Measurements from ENCODE around the gene ATF6.

ATF6 gene

DNA sequence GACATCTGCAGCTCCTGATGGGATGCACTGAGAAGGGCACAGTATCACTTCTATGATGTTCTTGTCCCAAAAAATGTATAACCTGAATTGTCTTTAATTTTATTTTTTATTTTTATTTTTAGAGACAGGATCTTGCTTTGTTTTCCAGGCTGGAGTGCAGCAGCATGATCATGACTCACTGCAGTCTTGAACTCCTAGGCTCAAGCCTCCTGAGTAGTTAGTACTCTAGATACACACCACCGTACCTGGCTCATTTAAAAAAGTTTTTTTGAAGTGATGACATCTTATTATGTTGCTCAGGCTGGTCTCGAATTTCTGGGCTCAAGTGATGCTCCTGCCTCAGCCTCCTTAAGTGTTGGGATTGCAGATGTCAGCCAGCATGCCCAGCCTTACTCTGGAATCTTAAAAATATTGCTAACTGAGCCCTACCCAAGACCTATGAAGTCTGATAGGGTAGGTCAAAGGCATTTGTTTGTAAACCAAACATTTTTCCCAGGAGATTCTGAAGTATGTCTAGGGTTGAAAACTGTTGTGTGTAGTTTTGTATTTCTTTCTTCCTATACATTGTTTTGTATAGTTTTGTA lies 68.9 kb downstream of the ATF6 start:
- no peak for DNase-seq (ENCODE audit: low spot score)

DNA sequence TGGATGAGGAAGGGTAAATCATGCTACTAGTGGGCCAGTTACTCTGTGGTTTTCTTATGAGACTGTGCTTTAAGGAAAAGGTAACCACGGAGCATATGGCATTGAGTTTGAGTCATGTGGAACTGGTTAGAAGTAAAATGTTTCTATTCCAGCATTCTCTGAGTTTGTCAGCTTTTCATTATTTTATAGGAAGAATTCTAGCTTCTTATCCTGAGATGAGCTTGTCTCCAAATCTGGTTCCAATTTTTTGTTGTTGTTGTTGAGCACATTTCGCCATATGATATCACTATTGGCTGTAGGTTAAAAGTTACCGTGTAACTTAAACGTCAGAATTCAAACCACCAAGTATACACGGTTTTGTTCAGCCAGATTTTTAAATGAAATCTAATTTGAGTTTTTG lies 69.9 kb downstream of the ATF6 start:
- DNase-seq (ENCODE audit: low spot score): peak; percentile 46

DNA sequence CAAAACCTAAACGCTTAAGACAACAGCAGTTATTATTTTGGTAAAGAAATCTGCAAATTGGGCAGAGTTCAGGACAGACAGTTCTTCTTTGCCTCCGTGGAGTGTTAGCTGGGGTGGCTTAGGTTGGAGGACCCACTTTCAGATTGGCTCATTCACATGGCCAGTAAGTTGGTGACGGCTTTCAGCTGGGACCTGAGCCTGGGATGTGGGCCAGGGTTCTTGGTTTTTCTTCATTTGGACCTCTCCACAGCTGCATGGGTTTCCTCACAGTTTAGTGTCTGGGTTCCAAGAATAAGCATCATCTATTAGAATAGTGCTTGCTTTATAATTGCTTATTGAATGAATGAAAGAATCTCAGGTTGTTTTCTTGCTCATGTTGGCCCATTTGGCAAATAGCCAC lies 72.2 kb downstream of the ATF6 start:
- DNase-seq (ENCODE audit: low spot score): no peak

DNA sequence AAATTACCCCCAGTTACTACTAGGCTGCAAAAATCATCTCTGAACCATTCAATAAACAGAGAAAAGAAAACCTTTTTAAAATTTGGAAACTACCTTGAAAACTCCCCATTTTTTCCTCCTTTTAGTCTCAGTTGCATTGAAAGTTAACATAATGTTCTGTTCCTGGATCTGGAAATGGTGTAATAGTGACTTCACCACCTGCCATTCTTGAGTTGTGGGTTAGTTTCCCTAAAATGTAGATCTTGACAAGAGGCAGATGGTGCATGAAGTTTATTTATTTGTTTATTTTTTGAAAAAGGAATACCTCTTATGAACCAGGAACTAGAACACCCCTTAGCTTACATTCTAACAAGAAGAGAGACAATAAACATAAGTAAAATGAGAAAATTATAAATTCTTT lies 72.8 kb downstream of the ATF6 start:
- DNase-seq (ENCODE audit: low spot score): no peak

DNA sequence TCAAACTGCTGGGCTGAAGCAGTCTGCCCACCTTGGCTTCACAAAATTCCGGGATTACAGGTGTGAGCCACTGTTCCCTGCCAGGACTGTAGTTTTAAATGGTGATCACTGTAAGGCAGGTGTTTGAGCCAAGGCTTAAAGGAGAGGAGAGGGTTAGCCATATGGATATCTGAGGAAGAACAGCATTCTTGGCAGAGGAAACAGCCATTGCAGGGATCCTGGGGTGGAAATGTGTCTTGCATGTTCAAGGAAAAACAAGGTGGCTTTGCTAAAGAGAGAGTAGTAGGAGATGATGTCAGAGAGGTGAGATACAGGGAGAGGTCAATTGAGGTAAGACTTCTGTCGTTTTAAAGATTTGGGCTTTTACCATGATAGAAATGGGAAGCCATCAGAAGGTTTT lies 73.5 kb downstream of the ATF6 start:
- no peak for DNase-seq (ENCODE audit: low spot score)

DNA sequence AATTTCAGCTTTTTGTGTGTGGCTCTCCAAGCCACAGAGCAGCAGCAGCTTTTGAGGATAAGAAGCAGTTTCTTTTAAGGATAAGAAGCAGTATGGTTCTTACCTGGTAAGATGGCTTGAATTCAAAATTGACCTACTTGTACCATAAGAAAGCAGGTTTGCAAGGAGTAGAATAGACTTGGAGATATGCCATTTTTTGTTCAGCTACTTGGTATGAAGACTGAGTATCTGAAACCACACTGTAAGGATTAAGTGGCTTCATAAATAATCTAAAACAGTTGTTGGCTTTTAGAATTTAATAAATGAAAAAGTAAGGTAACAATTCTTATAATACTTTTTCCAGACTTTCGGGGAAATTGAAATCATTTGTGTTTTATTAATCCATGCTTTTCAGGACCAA lies 74.2 kb downstream of the ATF6 start:
- peak; percentile 24 for DNase-seq (ENCODE audit: low spot score)

DNA sequence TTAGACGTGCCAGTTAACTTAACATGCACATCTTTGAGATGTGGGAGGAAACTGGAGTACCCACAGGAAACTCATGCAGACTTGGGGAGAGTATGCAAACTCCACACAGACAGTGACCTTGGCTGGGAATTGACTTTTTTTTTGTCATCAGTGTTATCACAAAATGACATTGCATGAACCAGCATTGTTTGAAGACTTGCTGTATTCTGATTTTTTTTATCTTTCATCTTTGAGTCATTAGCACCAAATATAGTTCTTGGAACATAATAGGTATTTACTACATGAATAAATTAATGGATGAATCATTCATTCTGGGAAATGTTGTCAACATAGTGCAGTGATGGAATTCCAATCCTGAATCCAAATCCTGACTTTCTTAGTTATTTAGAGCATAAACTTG lies 77.0 kb downstream of the ATF6 start:
- DNase-seq (ENCODE audit: low spot score): peak; percentile 11

DNA sequence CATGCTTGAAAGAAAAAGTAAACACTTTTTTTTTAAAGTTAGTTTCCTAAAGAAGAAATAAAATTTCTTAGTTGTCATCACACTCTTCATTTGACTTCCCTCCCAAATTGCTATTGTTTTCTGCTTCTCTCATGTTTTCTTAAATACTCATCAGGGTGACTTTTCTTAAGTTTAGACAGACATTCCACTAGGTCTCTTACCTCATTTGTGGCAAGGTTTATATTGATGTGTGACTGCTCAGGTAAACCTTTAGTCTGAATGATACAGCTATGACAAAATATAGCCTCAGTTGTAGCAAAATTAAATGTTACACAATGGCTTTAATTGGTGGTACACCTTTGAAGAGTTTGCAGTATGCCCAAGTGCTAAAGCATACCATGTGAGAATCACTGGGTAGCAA lies 78.6 kb downstream of the ATF6 start:
- DNase-seq (ENCODE audit: low spot score): no peak

DNA sequence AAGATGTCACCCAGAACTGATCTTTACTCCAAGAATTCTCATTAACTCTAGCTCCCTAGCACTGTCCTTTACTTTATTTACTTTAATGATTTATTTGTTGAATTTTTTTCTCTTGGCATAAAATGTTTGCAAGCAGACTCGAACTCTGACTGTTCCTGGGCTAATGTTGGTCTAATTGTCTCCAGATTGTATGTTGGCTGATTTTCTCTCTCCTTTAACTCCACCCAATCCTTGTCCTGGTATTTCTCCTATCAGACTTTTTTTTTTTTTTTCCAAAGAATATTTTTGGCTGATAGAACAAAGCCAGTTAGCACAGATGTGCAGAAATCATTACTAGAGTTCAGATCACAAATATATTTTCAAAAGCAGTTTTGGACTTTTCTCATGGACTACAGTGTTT lies 82.6 kb downstream of the ATF6 start:
- DNase-seq (ENCODE audit: low spot score): peak; percentile 63

DNA sequence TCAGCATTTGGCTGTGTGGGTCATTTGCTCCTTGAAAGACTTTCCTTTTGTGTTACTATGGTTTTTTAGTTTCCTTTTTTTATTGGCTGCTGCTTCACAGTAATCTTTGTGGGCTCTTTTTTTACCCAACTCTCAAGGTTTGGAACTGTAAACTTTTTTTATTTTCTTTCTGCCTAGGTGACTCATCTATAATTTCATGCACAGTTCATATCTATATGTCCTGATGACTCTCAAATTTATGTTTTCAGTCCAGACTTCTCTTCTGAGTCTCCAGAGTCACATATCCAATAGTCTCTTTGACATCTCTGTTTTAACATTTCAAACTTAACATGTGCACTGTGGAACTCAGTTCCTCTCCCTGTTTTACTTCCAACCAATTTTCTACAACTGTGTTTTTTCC lies 83.4 kb downstream of the ATF6 start:
- DNase-seq (ENCODE audit: low spot score): no peak

DNA sequence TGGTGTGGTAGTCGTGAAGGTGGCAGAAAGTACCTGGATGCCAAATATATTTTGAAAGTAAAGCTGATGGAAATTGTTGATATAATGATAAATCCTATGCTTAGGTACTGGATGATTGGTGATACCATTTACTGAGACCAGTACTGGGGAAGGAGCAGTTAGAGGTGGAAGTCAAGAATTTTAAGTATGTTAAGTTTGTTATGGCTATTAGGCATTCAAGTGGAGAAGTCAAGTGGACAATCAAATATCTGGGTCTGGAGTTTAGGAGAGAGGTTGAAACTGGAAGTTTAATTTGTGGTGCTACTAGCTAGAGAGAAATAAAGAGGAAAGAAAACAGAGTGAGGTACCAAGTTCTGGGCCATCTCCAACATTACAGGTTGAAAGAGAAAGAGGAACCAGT lies 89.1 kb downstream of the ATF6 start:
- no peak for DNase-seq (ENCODE audit: low spot score)

DNA sequence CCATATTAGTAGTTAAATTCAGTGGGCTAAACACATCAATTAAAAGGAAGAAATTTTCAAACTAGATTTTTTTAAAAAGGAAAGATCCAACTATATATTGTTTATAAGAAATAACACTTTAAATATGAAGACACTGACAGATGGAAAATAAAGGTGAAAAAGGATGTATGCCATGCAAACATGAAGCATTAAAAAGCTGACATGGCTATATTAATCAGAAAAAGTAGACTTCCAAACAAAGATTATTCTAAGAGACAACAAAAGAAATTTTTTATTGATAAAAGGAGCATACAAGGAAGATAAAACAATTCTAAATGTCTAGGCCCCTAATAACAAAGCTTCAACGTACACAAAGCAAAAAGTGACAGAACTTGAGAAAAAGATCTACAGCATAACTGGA lies 92.2 kb downstream of the ATF6 start:
- no peak for DNase-seq (ENCODE audit: low spot score)

DNA sequence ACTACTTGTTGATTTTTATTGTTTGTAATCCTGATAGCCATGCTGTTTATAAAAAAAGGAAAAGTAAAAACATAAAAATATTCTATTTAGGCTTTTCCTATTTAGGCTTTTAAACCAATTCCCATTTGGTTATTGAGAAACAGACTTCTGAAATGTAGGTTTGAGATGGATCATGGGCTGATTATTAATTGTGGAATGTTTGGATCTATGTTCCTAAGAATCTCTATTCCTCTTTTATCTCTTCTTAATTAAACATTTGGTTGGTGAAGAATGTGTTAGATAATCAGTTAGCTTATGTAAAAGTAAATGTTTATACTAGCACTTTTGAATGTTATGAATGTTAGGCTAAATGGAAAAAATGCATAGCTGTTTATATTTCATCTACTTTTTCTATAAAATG lies 97.4 kb downstream of the ATF6 start:
- DNase-seq (ENCODE audit: low spot score): no peak

DNA sequence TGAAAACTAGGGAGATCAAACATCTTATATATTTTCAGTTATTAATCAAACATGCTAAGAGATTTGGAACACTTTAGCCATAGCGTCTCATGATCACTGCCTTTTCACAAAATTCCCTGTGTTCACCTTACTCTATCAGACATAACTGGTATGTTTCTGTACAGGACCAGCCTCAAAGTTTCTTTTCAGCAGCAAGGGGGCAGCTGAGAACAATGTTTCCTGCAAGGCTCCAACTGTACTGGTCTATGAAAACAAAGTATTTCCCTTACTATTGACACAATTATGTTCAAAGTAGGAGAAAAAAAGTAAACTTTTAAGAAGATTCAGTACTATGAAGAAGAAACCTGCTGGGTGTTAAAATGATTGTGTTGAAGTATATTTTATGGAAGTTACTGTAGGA lies 98.5 kb downstream of the ATF6 start:
- DNase-seq (ENCODE audit: low spot score): peak; percentile 24

DNA sequence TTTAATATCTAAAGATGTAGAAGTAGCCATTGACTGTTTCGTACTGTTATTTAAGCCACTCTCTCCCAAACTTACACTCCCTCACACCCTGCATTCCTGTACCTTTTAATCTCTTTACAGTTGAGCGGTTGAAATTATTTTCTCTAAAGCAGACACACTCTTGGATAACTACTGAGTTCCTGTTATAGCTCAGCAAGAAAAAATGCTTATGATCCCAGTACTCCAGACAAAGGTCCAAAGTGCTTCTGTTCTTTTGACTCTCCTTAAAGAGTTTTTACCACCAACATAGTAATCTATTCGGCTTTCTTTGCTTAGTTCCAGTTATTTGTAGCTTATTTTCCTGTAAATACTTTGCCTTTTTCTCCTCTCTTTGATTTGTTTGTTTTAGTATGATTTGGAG lies 100.1 kb downstream of the ATF6 start:
- peak; percentile 4 for DNase-seq (ENCODE audit: low spot score)

DNA sequence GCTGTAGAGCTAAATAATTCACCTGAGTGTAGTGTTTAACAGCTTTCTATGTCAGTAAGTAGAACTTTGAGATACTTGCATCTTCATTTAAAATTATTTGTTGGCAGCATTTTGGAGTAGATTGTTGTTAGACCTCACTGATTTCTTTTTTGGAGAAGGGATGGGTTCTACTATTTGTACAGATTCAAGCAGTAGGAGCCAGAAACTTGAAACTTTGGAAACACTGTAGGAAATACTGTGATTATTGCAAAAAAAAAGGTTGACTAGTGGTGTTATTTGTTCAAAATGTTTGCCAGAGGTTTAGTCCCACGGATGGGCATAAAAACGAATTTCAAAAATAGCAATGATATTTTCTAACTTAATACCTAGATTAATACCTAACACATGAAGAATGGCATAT lies 102.7 kb downstream of the ATF6 start:
- no peak for DNase-seq (ENCODE audit: low spot score)

DNA sequence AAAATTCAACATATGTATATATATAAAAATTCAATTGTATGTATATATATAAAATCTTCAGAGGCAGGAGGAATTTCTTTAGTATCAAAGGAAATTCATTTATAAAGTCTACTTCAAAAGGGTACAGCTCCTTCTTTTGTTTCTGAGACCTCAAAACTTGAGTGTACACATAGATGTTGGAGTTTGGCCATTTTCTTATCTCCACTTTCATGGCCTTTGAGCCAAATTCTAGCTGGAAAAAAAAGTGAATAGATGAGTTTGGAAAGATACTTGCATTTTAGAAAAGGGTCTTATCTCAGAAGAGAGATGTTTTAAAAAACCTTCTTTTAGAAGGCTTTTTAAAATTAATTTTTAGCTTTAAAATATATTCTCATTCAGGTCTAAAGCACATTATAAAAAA lies 103.2 kb downstream of the ATF6 start:
- DNase-seq (ENCODE audit: low spot score): no peak

DNA sequence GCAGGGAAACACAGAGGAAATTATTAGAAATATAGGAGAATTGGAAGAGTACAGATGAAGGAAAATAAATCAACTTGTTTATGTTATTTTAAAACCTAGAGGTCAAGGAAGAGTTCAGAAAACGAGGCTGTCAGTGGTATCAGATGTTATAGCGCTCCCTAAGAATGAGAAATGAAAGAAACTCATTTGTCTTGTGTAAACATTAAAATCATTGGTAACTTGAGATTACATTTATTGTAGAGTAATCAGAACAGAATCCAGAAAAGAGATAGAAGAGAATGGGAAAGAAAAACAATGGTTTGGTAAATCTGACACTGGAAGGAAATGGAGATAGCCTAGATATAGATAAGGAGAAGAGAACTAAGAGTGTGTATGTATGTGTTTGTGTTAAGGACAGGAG lies 106.4 kb downstream of the ATF6 start:
- DNase-seq (ENCODE audit: low spot score): no peak

DNA sequence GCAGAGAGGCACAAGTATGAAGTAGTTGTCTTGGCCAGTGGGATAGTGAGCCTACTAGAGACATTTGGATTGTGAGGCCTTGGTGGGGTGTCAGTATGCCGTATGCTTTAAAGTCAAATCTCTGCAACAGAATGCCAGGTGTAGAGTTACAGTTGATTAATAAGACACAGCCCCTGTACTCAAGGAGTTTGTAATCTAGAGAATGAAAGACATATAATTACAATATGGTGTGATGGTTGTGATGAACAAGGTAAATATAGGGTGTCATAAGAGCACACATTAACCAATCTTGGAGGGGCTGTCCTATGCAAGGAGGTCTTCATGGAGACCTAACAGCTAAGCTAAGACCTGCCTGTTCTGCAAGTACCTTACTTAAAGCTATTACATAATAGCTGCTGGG lies 113.1 kb downstream of the ATF6 start:
- DNase-seq (ENCODE audit: low spot score): no peak

DNA sequence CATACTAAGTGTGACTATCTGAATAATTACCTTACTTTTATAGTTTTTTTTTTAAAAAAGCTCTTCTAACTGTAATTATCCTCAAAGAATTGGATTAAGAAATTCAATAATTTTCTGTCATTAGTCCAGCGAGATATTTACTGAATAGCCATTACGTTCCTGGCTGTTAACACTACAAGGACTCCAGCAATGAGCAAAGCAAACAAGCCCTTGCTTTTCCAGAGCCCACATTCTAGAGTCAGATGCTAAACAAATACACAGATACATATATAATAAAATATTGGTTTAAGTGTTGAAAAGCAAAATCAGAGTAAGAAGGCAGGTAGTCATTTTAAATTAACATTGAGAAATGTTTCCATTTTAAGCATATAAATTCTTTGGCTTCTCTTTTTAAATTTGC lies 118.4 kb downstream of the ATF6 start:
- no peak for DNase-seq (ENCODE audit: low spot score)

DNA sequence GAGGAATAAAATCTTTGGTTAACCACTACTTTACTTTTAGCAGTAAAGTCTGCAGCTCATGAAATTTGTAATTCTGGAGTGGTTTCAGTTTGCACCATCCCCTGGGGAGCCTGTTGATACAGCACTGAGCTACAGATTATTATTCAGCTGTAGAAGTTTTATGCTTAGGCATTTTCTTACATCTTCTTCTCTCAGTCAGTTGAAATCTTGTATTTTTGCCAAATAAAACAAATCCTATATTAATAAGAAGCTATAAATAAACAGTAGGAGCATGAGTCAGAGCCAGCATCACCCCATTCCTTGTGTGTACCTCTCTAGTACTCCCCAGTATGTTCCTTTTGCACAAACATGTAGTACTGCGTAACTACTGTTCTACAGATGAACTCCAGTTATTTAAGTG lies 118.9 kb downstream of the ATF6 start:
- peak; percentile 27 for DNase-seq (ENCODE audit: low spot score)

DNA sequence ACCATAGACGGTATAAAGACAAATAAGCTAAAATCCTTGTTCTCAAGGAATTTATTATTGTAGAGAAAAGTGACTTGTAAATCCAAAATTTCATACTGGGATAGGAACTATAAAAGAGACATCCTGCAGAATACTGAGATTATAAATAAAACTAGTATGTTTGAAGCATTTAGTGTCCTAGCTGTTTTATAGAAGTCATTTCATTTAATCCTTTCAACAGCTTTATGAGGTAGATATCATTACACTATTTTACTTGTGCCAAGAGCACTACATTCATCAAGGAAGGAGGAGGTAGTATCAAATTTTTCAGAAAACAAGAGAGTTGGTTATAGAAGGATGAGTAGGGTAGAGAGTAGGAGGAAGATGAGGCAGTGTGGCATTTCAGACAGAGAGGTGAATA lies 119.6 kb downstream of the ATF6 start:
- no peak for DNase-seq (ENCODE audit: low spot score)

DNA sequence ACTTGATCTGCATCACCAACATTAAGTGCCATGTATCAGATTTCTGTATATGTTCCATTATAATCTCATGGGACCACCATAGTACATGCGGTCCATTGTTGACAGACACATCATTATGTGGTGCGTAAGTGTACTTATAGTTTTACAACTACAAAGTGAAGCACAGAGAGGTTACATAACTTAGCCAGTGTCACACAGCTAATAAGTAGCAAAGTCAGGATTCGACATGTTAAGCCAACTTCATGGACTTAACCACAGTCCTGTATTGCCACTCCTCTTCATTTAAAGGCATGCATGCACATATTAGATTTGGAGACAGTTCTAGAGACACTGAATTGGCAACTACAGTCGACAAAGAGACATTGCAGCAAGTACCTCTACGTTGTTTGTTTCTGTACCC lies 120.5 kb downstream of the ATF6 start:
- DNase-seq (ENCODE audit: low spot score): no peak

DNA sequence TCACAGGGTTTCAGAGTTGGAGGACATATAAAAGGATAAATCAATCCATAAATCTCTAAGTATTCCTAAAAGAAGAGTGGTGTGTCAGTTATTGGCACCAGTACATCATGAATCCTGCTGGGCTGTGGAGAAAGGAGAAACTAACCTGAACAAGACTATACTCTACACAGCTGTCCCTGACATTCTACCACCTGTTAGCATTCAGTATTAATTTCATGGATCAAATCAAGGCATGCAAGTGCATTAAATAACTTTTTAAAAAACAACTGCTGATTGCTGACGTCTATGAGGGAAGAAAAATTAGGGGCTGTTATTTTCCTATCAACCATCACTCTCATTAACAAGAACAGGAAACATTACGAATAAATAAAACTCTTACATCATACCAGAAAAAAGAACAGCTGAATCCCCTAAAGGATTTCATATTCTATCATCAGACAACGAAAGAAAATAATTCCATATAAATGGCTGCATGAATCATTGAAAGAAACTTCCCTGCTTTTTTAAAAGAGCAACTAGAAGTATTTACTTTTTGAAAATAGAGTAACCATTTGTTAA lies 121.7 kb downstream of the ATF6 start:
- no peak for DNase-seq (ENCODE audit: low spot score)

DNA sequence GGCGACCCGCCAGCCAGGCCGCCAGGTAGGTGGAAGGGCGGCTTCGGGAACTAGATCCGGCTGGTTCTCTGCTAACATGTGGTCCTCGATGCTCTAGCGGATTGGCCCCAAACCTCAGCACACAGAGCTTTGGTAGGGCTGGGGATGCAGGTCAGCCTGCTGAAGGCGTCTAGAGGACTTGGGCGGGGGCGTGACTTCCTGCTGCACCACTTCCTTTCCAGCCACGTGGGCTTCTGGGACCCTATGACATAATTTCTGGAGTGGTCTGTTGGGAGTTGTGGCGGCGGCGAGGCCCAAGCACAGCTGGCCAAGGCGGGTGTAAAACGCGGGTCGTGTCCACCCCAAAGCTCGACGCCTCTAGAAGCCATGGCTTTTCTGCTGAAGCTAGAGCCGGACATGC lies 124.5 kb downstream of the ATF6 start:
- no peak for DNase-seq (ENCODE audit: low spot score)
